AG04450 (cell line): ENCODE measurements around the gene URGCP. TPM values are rescaled to one million over a fixed set of nuclear protein-coding genes. Genes with fewer than 3 reads are reported as not detected.

Experiments
- CTCF ChIA-PET: fragments of 300-600, 350-600 bp; formaldehyde crosslinking; extraction: SDS; loops from one replicate; lab custom pipeline; 2022; ENCODE audit warnings: antibody characterized with exemption, inconsistent platforms; lab: Charles Lee
- POLR2A ChIA-PET: fragments of 350-600 bp; formaldehyde crosslinking; extraction: SDS; loops from one replicate; lab custom pipeline; 2021; ENCODE audit warnings: antibody characterized with exemption, inconsistent platforms; lab: Yijun Ruan, JAX
- DNase-seq: peaks from one replicate; pipeline ENCODE4 v3.0.0-alpha.2; 2011; ENCODE audit warnings: low read depth, low spot score
- H3K27ac ChIP-seq: one replicate; pipeline ENCODE4 v1.5.1; 2012; ENCODE audit warnings: low read depth, low read length, control low read depth
- H3K27me3 ChIP-seq: one replicate; pipeline ENCODE4 v1.6.0; 2012; ENCODE audit warnings: low read length; ENCODE audit not compliant: control insufficient read depth, insufficient read depth
- H3K4me3 ChIP-seq: 2 replicates; pipeline ENCODE4 v1.5.1; 2011; ENCODE audit warnings: mild to moderate bottlenecking, low read depth, low read length, control low read depth
- H3K9me3 ChIP-seq: 2 replicates; pipeline ENCODE4 v1.5.1; 2012; ENCODE audit warnings: low read length; ENCODE audit not compliant: control insufficient read depth, insufficient read depth
- polyA plus RNA-seq: library from polyadenylated mRNA; depleted of rRNA; stranded (reverse); fragments of >200 nt; gene quantifications from 2 replicates; pipeline ENCODE4 v1.2.3, GENCODE V29; 2011
- TF ChIP-seq, protein P1 (sequence below): IDR thresholded peaks from 2 replicates; pipeline ENCODE4 v1.5.1; 2011; ENCODE audit warnings: low read depth, low read length, control low read depth, inconsistent platforms

The URGCP gene
- polyA plus RNA-seq, 1 experiment = 23.1 TPM

DNA sequence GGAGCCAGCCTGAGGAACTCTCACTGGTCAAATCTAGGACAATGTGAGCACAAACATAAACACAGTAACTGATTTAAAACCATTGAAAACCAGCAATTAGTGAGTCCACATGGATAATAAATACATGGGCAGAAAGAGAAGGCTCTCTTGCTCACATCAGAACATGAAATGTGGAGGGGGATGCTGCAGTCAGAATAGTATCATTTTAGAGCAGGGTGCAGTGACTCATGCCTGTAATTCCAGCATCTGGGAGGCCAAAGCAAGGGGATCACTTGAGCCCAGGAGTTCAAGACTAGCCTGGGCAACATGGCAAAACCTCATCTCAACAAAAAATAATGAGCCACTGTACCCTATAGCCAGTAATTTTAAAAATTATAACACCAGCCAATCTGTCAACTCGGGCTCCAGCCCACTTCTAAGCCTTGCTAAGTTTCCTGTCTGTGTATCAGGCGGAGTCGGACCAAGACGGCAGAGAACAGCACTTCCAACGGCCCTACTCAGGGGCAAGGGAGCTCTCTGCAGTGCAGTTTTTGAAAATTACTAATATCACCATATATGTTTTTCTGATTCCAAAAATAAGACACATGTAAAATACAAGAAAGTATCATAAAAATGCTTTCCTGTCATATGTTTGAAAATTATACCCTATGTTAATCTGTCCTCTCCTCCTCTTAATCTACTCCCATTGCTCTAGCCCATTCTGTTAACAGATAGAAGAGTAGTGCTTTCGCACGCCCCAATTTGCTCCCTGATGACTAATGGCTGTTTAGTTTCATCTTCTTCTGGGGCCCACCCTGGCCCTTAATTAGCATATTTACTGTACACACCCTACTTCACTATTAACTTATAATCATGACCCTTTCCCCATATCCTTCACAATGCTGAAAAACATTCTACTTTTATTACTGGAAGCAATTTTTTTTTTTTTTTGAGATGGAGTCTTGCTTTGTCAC is 17.1 kb downstream of the URGCP start:
- Histone ChIP-seq H3K4me3 (no peak overlapping the region), H3K27me3 (no peaks in the 10 kb centered on the region), H3K27ac (no peak overlapping the region), H3K9me3 (no peaks in the 10 kb centered on the region)
- ChIA-PET CTCF (no interaction called here), POLR2A (no interaction called here)
- TF ChIP-seq, protein P1, sequence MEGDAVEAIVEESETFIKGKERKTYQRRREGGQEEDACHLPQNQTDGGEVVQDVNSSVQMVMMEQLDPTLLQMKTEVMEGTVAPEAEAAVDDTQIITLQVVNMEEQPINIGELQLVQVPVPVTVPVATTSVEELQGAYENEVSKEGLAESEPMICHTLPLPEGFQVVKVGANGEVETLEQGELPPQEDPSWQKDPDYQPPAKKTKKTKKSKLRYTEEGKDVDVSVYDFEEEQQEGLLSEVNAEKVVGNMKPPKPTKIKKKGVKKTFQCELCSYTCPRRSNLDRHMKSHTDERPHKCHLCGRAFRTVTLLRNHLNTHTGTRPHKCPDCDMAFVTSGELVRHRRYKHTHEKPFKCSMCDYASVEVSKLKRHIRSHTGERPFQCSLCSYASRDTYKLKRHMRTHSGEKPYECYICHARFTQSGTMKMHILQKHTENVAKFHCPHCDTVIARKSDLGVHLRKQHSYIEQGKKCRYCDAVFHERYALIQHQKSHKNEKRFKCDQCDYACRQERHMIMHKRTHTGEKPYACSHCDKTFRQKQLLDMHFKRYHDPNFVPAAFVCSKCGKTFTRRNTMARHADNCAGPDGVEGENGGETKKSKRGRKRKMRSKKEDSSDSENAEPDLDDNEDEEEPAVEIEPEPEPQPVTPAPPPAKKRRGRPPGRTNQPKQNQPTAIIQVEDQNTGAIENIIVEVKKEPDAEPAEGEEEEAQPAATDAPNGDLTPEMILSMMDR = no peak
- DNase-seq = no peak

DNA sequence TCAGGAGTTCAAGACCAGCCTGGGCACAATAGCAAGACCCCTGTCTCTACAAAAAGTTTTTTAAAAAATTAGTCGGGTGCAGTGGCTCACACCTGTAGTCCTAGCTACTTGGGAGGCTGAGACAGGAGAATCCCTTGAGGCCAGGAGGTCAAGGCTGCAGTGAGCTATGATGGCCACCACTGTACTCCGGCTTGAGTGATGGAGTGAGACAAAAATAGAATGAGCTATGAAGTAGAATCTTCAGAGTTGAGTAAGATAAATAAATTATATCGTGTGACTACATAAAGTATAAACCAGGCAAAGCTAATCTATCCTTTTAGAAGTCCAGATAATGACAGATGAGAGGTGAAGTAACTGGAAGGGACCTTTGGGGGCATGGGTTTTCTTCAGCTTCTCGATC is 21.8 kb downstream of the URGCP start:
- TF ChIP-seq, protein P1 = no peak
- ChIA-PET POLR2A (interaction anchor here (1.0 kb wide), 1 partner anchor 15 kb away, joined by 4 read pairs; the partner anchor contains the start of gene MRPS24), CTCF (no interaction called here)
- Histone ChIP-seq H3K27ac (no peak overlapping the region), H3K27me3 (no peaks in the 10 kb centered on the region), H3K4me3 (no peak overlapping the region), H3K9me3 (no peaks in the 10 kb centered on the region)
- no peak for DNase-seq

DNA sequence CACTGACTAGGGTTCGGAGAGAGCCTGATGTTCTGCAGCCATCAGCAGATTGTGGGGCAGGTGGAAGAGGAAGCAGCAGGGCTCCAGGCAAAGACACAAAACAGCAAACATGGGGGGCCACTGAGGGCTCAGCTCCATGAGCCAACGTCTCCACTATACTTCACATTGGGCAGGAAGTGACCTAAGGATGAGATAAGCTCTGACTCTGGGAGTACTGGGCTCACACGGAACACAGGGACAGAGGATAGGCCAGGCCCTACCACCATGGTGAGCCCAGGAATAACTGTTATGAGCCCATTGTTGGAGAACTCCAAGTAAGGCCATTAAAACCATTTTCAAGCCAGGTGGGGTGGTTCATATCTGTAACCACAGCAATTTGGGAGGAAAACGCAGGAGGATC is 22.2 kb downstream of the URGCP start:
- TF ChIP-seq, protein P1 = no peak
- ChIA-PET POLR2A (interaction anchor here (1.0 kb wide), 1 partner anchor 15 kb away, joined by 4 read pairs; the partner anchor contains the start of gene MRPS24), CTCF (no interaction called here)
- Histone ChIP-seq H3K9me3 (no peaks in the 10 kb centered on the region), H3K27ac (no peak overlapping the region), H3K27me3 (no peaks in the 10 kb centered on the region), H3K4me3 (no peak overlapping the region)
- no peak for DNase-seq

DNA sequence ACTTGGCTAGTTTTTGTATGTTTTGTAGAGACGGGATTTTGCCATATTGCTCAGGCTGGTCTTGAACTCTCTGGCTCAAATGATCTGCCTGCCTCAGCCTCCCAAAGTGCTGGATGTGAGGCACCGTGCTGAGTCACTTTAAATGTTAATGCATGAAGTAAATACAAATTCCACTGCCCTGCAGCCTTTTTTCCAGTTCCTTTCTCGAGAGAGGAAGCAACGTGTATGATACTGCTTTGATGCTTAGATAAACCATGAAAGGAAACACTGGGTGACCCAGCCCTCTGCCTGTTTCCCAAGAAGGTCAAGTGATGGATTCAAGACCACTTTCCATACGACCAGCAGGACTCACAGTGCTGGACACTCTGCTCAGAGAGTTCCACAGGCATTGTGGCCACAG is 25.8 kb downstream of the URGCP start:
- H3K4me3 ChIP-seq = no peak overlapping the region
- H3K27ac ChIP-seq = peak overlapping the region; percentile 78
- H3K9me3 ChIP-seq = no peaks in the 10 kb centered on the region; the same call in 1 of the 2 replicates
- CTCF ChIA-PET = interaction anchor here (0.6 kb wide), 1 partner anchor 940 kb away, joined by 3 read pairs; no protein-coding TSS in a partner anchor
- no peaks in the 10 kb centered on the region for H3K27me3 ChIP-seq
- DNase-seq = no peak
- POLR2A ChIA-PET = no interaction called here
- TF ChIP-seq, protein P1 = no peak

DNA sequence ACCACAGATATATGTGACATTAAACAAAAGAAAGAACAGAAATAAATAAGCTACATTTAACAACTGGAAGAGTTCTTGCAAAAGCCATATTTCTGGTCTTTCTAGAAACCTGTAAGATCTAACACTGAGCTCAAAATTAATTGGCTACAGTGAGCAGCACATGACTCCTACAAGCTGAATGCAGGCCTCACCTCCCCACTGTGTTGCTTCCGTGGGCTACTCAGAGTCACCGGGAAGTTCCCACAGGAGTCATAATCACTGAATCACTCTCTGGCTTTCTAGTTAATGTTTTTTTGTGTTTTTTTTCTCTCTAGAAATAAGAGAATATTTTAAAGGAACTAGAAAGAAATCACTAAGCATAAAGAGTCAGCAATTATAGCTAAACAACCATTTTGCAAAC is 26.9 kb downstream of the URGCP start:
- Histone ChIP-seq H3K27ac (peak overlapping the region; percentile 54), H3K9me3 (no peaks in the 10 kb centered on the region; the same call in 1 of the 2 replicates), H3K4me3 (no peak overlapping the region), H3K27me3 (no peaks in the 10 kb centered on the region)
- TF ChIP-seq, protein P1 = no peak
- ChIA-PET CTCF (interaction anchor here (1.1 kb wide), 1 partner anchor 9 kb away, joined by 3 read pairs; no protein-coding TSS in a partner anchor), POLR2A (no interaction called here)
- peak; percentile 44 for DNase-seq
